GM21528 (cell line): ENCODE measurements around the gene PPP1R12C.

Source experiments
- ATAC-seq: cut with Tn5 transposase; IDR thresholded peaks from one replicate; pipeline ENCODE4 v1.9.1; 2021; ENCODE audit warnings: mild to moderate bottlenecking, moderate library complexity; ENCODE audit not compliant: unreplicated experiment, low FRiP score

The PPP1R12C gene

GRCh38 chr19:55092423-55093318, 24.8 kb downstream of the PPP1R12C start:
- ATAC-seq, result no peak

GRCh38 chr19:55091955-55092354, 25.5 kb downstream of the PPP1R12C start:
- no peak for ATAC-seq

DNA sequence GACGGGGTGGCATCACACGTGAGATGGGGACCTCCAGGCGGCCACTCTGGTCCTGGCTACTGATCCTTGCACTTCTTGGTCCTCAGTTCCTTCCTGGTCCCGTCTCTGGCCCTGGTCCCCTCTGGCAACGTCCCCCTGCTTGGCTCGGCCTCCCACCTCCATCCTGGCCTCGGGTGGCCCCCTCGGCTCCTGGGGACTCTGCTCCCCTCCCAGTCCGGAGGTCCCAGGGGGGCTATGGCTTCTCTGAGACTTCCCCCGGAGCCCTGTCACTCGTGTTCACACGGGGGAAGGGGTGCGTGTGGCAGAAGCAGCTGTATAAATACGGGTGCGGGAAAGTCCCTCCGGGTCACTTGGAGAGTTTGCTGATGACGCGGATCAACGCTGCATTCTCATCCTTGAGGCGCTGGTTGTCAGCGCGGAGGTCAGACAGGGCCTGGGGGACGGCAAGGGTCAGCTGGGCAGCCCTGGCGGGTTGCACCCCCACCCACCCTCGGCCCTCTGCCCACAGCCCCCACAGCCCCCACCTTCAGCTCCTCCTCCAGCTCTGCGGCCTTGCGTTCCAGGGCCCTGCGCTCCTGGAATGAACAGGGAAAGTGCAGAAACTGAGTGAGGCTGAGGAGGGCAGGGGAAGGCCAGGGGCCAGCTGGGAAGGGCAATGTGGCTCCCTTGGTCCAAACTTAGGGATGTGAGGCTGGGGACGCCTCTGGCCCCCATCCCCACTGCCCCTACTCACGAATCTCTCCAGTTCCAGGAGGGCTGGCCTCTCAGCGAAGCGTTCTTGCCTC, 26.1 kb downstream of the PPP1R12C start:
- ATAC-seq, result no peak

DNA sequence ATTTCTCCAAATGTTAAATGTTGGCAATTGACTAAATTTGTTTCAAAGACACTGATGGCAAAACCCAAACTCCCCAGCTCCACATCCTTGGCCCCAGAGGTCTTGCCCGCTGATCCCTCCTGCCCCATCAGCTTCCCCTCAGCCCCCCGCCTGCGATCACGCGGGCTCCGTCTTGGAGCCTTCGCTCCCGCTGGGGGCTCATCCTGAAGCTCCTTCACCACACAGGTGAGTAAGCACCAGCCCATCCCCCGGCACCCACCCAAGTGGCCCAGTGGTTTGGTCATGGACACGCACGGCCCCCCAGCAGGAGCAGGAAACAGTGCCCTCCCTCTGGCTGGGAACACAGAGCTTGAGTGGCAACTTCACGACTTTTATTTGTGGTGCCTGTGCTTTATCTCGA, 26.9 kb downstream of the PPP1R12C start:
- no peak for ATAC-seq

- no peak for ATAC-seq
Measured at GRCh38 chr19:55089342-55089944, 28.0 kb downstream of the PPP1R12C start.

- no peak for ATAC-seq
Measured at GRCh38 chr19:55088543-55089341, 28.7 kb downstream of the PPP1R12C start.

DNA sequence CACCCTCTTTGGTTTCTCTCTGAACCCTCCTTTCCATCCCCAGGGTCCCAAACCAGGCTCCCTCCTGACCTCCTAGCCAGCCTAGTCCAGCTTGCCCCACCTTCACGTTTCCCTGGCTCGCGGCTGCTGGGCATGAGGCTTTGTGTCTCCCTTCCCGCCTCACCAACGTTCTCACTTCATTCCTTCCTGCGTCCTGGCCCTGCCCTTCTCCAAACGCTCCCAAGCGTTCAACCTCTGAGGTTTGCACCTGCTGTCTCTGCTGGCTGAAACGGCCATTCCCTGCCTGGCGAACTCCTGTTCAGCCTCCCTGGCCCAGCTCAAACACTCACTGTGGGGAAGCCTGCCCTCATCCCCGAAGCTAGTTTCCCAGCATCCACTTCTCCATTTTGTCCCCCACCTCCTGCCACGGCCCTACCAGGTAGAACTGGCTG, 29.4 kb downstream of the PPP1R12C start:
- ATAC-seq, result no peak

DNA sequence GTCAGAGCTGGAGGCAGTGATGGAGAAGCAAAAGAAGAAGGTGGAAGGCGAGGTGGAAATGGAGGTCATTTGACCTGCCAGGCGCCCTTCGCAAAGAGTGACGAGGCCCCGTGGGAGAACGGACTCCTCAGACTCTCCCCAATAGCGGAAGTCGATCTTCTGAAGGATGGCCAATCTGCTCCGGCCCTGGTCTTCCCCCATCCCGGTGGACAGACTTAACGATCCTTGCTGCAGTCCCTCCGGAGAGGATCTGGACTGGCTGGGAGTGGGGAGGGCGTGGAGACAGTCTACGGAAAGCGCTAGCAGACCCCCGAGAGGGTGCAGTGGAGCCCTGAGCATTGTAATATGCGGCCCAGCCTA, 29.9 kb downstream of the PPP1R12C start:
- no peak for ATAC-seq

DNA sequence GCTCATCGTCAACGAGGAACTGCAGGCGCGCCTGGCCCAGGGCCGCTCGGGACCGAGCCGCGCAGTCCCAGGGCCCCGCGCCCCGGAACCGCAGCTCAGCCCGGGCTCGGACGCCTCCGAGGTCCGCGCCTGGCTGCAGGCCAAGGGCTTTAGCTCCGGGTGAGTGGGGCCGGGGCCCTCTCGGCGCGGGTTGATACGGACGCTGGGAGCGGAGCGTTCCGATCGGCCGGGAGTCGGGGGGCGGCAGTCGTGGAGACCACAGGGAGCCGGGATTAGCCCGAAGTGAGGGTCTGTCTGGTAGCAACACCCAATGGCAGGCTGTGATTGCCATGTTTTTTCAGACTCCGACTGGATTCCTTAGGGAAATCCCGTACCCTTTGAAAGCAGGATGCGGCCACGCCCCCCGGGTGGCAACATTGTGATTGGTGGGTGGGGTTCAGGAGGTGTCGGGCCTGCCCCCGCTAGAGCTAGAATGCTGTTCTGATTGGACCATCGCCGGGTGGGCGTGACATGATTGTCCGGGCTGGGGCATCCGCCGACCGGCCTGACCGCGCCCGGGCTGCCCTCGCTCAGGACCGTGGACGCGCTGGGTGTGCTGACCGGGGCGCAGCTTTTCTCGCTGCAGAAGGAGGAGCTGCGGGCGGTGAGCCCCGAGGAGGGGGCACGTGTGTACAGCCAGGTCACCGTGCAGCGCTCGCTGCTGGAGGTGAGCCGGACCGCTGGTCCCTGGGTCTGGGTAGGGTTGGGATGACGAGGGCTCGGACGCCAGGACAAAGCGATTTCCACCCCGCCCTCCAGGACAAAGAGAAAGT, 30.5 kb downstream of the PPP1R12C start:
- ATAC-seq, result no peak

DNA sequence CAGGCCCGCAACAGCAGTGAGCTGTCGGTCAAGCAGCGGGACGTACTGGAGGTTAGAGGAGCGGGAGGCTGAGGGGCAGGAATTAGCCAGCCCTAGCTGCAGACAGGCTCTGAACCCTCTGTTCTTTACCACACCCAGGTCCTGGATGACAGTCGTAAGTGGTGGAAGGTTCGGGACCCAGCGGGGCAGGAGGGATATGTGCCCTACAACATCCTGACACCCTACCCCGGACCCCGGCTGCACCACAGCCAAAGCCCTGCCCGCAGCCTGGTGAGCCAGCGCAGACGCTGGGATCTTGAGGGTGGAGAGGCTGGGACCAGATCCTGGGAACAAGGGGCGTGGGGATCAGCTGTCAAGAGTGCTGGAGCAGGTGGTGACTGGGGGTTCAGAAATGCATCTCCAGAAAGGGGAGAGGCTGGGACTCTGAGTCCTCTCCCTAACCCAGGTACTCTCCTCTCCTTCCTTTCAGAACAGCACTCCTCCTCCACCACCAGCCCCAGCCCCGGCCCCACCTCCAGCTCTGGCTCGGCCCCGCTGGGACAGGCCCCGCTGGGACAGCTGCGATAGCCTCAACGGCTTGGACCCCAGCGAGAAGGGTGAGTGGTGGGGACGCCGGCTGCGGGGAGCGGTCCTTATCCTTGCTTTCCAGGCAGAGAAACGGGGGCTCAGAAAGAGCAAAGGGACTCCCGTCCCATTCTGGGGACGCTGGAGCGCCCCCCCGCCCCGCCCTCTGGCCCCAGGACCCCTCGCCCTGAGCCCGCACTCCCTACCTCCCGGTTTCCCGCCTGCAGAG, 31.3 kb downstream of the PPP1R12C start:
- no peak for ATAC-seq

- ATAC-seq, result no peak
Measured at GRCh38 chr19:55084416-55084815, 33.0 kb downstream of the PPP1R12C start.

GRCh38 chr19:55083004-55083850, 34.2 kb downstream of the PPP1R12C start:
- ATAC-seq, result no peak

DNA sequence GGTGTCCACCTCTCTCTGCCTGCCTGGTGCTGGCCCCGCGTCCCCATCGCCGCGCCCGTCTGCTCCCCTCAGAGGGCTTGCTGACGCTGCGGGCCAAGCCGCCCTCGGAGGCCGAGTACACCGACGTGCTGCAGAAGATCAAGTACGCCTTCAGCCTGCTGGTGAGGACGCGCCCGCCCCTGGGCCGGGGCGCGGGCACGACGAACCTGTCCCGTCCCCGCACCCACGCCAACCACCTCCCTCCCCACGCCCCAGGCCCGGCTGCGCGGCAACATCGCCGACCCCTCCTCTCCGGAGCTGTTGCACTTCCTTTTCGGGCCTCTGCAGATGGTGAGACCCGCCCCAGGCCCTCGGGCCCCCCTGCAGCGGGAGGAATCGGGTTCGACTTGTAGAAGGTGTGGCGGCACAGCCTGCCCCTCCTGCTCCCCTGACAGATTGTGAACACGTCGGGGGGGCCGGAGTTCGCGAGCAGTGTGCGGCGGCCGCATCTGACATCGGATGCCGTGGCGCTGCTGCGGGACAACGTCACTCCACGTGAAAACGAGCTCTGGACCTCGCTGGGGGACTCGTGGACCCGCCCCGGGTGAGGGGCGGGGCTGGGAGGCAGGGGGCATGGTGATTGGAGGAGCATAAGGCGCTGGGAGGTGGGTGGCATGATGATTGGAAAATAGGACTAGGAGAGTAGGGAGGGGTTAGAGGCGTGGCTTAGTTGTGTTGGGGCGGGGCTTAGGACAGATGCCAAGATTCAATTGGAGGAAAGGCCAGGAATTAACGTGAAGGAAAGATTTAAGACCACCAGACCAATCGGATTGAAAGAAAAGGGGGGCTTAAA, 35.2 kb downstream of the PPP1R12C start:
- ATAC-seq, result no peak

GRCh38 chr19:55081770-55082019, 35.7 kb downstream of the PPP1R12C start:
- ATAC-seq, result no peak

DNA sequence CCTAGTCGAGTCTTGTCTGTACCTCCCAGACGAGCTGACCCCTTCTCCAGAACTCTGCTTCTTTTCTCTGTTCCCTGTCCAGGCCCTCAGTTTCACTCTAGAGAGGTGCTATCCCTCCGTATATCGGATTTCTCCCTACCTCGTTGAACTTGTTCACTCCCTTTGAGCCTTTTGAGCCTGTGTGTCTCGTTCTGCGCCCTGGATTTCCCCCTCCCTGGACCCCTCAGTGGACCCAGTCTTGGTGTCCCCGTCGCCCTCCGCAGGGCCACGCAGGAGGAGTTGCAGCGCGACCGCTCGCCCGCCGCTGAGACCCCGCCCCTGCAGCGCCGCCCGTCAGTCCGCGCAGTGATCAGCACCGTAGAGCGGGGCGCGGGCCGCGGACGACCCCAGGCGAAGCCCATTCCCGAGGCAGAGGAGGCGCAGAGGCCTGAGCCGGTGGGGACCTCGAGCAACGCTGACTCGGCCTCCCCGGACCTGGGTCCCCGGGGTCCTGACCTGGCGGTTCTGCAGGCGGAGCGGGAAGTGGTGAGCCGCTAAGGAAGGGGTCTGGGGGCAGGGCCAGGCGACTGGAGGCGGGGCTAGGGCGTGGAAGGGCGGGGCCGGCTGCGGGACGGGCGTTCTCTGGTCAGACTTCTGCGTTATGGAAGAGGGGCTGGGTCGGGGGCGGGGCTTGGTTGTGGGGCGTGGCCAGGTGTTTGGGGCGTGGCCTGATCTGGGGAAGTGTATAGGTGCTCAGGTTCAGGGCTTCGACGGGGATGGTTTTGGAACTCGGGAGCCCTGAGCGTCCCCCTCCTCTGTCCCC, 36.3 kb downstream of the PPP1R12C start:
- ATAC-seq, result no peak

DNA sequence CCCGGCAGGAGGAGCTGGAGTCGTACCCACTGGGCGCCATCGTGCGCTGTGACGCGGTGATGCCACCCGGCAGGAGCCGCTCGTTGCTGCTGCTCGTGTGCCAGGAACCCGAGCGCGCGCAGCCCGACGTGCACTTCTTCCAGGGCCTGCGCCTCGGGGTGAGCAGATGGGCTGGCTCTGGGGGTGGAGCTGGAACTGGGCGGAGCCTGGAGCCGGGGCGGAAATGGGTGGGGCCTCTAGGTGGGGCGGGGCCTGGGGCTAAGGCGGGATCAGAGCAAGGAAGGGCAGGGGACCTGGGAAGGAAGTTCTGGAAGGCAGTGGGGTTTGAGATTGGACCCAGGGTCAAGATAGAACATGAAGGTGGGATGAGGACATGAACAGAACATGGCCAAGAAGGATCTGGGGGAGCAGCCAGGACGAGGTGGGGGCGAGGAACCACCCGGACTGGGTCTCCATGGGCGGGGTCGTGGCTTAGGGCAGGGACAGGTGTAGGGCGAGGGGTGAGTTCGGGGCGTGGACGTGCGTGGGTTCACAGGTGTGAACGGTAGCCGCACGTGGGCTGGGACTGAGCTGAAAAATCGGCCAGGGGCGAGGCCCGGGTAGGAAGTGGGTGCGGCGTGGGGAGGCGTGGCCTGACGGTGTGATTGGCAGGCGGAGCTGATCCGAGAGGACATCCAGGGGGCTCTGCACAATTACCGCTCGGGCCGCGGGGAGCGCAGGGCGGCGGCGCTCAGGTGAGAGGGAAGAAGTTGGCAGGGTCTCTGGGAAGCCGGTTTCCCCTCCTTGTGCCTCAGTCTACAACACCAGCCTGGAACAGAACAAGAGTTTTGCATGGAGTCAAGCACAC, 37.1 kb downstream of the PPP1R12C start:
- ATAC-seq, result no peak
